Measurements from ENCODE around the gene PLD1.
"Not testable (repeated sequence)": the region's sequence is repeated elsewhere in the genome, so short reads cannot be mapped to it uniquely, and the experiment has no call there.

PLD1 gene, protein sequence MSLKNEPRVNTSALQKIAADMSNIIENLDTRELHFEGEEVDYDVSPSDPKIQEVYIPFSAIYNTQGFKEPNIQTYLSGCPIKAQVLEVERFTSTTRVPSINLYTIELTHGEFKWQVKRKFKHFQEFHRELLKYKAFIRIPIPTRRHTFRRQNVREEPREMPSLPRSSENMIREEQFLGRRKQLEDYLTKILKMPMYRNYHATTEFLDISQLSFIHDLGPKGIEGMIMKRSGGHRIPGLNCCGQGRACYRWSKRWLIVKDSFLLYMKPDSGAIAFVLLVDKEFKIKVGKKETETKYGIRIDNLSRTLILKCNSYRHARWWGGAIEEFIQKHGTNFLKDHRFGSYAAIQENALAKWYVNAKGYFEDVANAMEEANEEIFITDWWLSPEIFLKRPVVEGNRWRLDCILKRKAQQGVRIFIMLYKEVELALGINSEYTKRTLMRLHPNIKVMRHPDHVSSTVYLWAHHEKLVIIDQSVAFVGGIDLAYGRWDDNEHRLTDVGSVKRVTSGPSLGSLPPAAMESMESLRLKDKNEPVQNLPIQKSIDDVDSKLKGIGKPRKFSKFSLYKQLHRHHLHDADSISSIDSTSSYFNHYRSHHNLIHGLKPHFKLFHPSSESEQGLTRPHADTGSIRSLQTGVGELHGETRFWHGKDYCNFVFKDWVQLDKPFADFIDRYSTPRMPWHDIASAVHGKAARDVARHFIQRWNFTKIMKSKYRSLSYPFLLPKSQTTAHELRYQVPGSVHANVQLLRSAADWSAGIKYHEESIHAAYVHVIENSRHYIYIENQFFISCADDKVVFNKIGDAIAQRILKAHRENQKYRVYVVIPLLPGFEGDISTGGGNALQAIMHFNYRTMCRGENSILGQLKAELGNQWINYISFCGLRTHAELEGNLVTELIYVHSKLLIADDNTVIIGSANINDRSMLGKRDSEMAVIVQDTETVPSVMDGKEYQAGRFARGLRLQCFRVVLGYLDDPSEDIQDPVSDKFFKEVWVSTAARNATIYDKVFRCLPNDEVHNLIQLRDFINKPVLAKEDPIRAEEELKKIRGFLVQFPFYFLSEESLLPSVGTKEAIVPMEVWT

DNA sequence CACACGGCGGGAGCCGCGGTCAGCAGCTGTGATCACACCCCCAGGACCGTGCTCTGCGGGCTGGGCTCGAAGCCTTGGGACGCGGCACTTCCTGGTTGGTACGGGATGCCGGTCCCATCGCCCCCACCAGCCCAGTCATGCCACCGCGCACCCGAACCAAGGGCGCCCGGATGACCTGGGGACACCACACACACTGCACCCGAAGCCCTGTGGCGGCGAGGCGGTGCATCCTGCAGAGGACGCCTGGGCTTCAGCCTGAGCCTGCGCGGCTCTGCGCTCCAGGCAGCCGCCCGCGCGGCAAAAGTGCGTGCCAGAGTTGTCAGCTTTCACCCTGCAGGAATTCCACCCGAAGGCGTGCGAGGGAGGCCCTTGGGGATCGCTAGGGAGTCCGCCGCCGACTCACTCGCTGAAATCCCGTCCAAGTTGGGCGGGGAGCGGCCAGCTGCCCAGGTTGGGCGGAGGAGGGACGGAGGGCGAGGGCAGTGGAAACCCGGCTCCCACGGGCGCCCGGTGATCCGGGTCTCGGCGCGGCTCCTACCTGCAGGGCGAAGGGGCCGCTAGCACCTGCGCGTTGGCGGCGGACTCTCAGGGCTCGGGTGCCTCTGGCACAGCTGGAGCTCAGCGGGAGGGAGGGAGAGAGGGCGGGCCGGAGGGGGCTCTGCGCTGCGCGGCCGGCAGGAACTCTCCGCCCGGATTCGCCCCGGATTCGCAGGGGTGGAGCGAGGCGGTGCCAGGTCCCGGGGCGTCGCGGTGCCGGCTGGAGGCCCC is at the start of gene PLD1:
PLD1 (minus strand) TSS at position 623 of the 768 bp plus-strand sequence. CDS start 72,432 bp downstream, outside the sequence.
- DNase-seq (ENCODE audit: low spot score): peak; percentile 89

DNA sequence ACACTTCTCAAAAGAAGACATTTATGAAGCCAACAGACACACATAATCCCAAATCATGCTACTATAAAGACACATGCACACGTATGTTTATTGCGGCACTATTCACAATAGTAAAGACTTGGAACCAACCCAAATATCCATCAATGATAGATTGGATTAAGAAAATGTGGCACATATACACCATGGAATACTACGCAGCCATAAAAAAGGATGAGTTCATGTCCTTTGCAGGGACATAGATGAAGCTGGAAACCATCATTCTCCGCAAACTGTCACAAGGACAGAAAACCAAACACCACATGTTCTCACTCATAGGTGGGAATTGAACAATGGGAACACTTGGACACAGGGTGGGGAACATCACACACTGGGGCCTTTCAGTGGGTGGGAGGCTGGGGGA is 48.5 kb upstream of the PLD1 start:
- DNase-seq (ENCODE audit: low spot score): not testable (repeated sequence)

DNA sequence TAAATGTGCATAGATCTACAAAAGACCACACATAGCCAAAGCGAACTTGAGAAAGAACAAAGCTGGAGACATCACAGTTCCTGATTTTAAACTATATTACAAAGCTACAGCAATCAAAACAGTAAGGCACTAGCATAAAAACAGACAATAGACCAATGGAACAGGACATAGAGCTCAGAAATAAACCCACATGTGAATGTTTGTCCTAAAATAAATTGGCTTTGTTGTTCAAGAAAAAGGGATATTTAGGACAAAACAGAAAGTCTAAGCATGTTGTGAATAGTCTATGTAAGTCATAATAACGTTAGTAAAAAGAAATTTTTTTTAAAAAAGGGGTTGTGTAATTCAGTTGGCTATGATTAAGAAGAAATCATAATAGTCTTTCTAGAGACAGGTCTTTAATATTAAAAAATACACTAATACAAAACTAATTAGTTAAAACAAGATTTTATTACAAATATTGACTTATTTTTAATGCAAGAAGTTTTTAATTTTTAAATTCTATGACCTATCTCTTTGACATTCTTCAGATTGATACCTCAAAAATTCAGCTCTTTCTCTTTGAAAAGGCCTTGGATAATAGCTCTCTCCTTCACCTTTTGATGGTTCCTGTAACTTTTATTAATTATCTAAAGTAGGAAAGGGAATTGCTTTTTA is 44.5 kb upstream of the PLD1 start:
- DNase-seq (ENCODE audit: low spot score): no peak

DNA sequence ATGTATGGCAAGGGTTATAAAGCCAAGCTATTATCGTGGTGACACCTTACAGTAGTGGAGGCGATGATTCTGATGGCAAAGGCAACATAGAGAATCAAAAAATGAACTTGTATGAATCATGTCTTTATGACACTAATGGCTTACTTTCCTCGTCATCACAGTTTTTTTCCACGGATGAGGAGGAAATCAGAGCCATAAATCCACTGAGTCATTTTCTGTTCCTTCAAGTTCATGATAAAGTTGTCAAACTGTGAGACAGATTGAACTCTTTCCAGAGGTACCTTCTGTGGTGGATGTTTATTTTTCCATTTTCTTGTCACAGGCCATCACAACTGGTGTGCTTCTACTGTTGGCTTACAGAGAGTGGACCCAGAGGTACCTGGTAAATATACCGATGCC is 41.4 kb upstream of the PLD1 start:
- DNase-seq (ENCODE audit: low spot score): no peak

DNA sequence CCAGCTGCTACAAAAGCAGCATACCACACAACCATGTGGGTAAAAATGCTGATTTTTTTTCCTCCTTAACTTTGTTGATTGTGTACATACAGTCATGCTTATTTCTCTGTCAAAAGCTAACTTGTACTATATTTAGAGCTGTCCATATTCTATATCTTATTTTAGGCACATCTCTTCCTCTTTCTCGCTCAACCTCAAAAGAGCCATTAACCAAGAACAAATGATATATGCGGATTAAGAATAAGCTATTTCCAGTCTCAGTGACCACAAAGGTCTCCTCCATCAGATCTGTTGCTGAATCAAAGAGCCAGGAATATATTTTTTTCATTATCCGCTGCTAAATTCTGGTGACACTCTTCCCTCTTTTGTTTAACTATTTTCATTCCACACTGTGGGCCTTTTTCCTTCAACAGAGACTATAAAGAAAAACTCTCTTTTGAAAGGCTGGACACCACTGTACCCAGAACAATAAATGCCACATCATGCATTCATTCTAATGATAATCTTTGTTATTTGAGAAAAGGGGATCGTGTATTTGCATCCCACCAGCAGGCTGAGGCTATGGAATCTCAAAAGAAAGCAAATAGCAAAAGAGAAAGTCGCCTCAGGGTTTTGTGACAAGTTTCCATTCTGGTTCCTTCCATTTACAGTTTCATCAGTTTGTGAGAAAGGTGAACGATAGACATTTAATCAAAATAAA is 40.8 kb upstream of the PLD1 start:
- no peak for DNase-seq (ENCODE audit: low spot score)

DNA sequence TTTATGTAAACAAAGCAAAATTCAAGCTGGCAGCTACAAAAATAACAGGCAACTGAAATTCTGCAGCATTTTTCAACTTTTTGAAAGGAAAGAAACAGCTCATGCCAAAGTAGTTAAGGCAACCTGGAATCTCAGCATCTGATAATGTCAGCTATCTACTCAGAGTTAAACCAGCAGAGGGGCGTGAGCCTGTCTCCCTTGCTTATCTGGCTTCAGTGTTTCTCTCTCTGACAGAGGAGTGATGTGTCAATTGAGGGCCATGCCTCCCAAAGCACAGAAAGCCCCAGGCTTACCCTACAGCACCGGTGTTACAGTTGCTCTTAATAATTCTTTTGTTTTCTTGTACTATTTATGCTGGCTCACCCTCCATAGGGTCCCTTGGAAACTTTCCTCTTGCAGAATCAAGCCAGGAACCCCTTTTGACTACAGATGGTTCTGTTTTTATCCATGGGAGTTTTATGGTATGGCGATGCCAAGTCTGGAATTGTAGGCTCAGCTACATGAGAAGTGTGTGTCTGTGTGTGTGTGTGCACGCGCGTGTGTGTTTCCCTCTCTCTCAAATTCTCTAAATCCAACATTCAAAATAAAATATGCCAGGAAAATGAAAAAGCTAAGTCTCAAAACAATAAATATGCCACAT is 40.2 kb upstream of the PLD1 start:
- DNase-seq (ENCODE audit: low spot score): no peak

DNA sequence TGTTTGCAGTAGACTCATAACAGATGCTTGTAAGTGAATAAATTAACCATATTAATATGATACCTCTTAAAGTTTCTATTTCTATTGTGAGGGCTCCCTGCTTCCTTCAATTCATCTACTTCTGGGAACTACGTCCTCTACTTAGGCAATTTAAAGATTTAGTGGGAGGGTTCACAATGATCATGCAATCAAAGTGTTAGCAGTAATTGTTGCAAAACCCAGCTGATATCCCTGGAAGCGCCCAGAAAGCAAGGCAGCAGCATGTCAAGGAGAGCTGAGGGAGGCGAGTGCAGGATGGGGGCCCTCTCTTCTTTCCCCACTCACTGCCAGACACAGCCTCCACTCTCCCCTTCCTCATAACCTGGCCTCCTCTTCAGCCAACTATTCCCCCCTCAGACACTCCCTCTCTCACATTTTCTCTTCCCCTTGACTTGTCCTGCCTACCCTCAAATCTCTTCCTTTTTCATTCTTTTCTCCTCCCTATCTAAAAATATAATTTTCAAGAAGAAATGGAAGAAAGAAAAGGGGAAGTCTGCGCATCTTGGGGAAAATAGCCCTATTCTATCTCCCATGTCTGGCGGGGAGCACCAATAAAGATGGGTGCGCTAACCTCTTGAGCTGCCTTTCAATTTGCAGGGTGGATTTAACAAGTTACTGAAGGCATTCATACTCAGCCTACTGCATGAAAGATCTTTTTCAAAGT is 39.5 kb upstream of the PLD1 start:
- no peak for DNase-seq (ENCODE audit: low spot score)

DNA sequence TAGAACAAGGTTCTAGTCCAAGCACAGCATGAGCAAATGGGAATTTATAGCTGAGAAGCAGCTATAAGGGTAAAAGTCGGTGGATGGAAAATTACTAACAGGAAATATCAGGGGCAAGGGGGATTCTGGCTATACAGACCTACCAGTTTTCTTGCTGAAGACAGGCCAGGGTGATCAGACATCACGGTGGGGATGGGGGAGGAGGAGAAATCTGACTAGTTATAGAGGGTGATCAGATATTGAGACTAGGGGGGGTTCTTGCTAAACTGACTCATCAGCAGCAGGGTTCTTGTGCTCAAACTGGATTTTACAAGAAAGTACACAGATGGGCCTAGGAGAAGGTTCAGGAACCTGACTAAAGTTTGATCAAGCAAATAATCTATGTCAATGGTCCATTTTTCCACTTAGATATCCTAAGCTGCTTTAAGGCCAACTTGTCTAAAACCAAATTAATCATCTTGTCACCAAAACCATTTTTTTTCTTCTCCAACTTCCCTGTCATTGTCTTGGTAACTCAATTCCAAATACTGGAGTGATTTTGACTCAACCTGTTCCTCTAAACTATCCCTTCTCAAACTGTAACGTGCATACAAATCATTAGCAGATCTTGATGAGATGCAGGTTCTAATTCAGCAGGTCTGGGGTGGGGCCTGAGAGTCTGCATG is 37.4 kb upstream of the PLD1 start:
- no peak for DNase-seq (ENCODE audit: low spot score)

DNA sequence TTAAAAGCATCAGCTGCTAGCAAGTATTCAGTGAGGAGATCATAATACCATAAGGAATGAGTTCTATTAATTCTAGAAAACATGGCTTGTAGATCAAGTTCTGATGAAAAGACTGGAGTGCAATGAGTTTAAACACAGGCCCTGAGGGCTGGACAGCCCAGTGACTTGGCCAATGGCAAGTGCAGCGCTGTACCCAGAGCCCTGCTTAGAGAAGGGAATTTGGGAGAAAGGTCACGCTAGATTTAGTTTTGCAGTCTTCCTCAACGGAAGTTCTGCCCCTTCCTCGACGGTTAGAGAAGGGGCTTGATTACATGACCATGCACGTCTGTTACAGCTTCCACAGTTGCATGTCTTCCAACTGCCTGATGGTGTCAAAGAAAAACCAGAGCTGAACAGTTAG is 36.9 kb upstream of the PLD1 start:
- no peak for DNase-seq (ENCODE audit: low spot score)

DNA sequence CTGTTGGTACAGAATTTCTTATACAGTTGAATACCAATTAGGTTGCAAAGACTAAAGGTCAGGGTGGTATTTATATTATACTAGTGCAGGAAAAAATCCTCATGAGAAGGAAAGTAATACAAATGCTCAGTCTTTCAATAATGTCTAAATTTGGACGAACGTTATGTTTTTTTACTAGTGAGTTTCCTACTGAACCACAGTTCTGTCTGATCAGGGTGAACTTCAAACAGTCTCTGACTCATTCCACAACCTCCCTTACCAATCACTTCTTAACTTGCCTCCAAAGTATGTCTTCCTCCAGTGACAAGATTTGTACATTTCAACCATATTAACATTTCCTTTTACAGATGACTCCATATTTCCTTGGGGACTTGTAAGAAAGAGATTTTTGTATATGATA is 36.3 kb upstream of the PLD1 start:
- no peak for DNase-seq (ENCODE audit: low spot score)

DNA sequence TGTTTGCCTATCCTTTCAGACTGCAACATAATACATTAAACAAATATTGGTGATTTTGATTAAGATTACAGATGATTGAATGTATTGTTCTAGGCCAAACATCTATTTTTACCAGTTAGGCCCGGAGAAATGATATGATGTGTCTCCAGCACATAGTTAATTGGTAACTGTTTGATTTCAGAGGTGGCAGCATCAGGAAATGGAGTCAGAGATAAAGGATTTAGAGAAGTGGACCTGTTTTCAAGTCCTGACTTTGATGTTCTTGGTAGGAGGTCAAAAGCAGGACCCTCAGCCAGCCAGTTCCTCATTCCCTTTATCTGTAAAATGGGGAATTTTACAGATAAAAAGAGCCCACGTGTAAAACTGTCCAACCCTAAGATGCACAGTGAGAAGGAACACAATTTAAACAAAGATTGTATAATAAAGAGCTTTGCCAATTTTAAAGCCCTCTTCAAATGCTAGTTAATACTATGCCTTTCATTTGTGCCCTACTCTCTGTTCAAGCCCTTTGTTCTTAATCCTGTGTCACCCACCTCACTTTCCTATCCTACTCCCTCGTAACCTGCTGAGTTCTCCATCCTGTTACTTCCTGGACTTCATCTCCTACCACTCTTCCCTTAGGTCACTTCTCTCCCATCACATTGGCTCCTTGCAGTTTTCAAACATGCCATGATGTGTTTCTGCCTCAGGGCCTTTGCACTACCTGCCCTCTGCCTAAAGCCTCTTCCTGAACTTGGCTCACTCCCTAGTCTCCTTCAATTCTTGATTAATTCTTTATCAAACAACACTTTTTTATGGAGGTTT is 35.4 kb upstream of the PLD1 start:
- no peak for DNase-seq (ENCODE audit: low spot score)

DNA sequence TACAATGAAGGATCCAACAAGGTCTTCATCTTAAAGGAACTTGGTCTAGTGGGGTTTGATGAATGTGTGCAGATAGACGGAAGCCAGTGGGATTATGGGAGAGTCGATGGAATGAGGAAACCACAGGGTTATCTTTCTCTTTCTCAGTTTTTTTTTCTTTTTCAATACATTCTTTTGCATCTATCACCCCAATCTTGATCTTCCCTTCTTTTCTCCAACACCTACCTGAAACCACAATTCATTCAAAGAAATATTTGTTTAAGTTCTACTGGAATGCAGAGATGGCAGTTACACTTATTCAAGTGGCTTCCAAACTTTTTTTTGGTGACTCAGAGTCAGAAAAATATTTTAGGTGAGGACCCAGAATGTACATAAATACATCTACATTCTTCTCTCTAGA is 34.6 kb upstream of the PLD1 start:
- DNase-seq (ENCODE audit: low spot score): no peak

DNA sequence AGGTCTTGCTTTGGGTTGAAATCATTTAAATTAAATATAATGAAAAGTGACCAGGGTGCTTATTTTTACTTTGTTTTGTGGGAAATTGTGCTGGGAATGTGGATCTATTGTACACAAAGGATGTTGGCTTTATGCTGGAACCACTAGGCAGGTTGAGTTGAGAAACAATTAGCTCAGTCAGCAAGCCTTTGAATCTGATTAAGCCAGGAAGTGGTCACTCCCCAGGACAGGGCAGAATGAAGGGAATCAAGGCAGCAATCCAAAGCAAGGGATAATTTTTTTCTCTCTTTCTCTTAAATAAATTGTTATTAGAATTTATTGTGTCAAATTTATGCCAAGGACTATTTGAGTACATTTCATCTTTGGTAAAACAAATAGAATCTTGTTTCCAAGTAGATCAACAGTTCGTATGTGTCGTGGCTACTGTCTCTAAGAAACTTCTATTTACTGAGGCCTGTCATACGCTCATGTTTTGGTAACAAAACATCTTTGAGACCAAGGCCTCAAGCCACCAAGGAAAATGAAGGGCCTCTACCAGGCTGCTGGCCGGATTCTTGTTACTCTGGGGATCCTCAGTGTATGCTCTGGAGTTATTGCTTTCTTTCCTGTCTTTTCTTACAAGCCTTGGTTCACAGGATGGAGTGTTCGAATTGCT is 32.7 kb upstream of the PLD1 start, which contains the start of gene TMEM212:
TMEM212 (plus strand) TSS at position 486 of the 655 bp plus-strand sequence; CDS start at position 521, 35 bp downstream.
- DNase-seq (ENCODE audit: low spot score): no peak

DNA sequence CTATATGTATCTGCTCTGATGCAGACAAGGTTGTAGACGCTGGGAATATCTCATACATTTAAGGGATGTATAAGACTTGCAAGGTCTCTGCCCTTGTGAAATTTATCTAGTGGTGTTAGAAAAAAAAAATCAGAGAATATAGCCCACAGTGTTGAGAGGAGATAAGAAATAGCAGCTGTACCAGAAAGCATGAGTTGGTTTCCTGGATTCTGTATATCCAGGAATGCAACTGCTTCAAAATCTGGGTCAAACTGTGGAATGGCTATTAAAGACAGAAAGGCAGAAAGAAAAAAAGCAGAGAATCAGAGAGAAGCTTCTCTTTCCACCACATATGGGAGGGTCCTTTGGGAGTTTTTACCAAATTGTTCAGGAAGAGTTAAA is 31.3 kb upstream of the PLD1 start:
- no peak for DNase-seq (ENCODE audit: low spot score)

DNA sequence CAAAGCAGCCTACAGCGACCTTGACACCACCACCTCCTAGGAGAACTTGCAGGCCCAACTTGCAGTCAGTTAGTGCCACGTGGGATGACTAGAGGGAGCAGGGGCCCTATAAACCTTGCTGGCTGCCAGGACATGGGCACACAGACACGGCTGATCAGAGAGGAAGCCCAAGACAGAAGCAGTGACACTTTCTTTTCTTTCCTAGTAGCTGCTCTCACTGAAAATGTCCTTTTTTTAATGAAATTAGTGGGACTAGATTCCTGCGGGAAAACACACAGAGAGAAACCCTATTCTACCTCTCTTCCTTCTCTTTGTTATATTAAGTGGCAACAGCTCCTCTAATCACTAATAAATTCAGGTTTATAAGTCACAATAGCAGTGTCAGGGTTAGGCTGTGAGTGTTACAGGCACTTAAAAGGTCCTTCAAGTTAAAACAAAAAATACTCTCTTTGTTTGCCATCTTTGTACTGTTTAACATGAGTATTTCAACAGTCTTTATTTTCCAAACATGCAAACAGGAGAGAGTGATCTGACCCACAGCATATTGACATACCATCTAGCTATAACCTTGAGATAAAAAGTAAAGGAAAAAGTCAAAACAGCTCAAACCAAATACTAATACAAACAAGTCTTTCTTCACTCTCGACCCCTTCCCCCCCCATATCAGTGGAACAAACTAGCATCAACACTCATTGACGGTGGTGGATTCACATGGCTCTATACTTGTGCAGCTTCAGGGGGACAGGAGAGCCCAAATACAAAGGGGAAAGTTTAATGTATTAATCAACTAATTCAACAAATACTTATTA is 30.7 kb upstream of the PLD1 start:
- DNase-seq (ENCODE audit: low spot score): no peak

DNA sequence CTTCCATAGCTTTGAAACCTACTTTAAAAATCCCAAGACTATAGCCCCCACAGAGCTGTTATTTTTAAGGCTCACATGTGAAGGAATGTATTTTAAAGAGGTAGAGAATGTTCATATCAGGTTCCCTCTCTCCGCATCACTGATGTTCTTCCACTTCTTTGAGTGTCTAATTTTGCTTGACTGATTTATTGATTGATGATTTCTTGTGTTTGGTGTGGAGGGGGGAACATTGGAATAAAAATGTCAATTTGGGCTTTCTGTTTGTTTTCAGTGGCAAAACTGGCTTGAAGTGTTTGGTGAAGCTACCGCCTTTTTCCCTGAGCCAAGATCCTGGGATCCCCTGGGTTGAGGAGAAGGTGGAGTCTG is 30.1 kb upstream of the PLD1 start:
- no peak for DNase-seq (ENCODE audit: low spot score)

DNA sequence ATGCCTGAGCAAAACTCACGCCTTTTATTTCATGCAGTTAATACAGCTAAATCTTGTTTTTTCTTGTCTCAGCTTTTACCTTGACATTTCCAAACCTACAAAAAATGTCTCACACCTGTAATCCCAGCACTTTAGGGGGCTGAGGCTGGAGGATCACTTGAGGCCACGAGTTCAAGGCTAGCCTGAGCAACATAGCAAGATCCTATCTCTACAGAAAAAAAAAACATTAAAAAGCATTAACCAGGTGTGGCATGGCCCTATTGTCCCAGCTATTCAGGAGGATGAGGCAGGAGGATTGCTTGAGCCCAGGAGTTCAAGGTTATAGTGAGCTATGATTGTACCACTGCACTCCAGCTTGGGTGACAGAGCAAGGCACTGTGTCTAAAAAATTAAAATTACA is 29.0 kb upstream of the PLD1 start:
- DNase-seq (ENCODE audit: low spot score): no peak

Data from SW480 (cell line).